Loucy (cell line): ENCODE data around the gene PTAFR.

Experiments used
- CTCF ChIP-seq: fragments of 200-600 bp; sonication (generic); conservative IDR thresholded peaks from 2 replicates; pipeline ENCODE4 v1.5.1; 2014; ENCODE audit warnings: mild to moderate bottlenecking, antibody characterized with exemption, low read length
- EZH2phosphoT487 ChIP-seq: fragments of 200-600 bp; IDR thresholded peaks from 2 replicates; pipeline ENCODE4 v1.6.1; 2018; ENCODE audit warnings: antibody characterized with exemption, mild to moderate bottlenecking, moderate library complexity, borderline replicate concordance

DNA sequence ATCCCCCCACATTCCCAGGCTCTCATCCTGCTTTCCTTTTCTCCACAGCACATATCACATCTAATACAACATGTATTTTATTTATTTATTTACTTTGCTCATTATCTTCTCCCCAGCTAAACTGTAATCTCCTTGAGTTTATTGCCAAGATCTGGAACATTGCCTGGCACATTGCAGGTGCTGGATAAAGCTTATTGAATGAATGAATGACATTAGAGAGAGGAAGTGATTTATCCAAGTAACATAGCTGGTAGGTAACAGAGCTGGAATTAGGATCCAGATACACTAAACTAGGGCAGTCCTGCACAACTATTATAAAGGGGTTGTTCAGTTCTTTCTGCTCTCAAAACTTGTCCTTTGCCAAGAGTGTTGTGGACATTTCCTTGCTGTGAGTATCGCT lies 8.6 kb upstream of the PTAFR start:
- TF ChIP-seq CTCF = no peak
- no peak for TF ChIP-seq EZH2phosphoT487
